ENCODE measurements around the gene ATP4B. TPM values are rescaled to one million over a fixed set of nuclear protein-coding genes. Genes with fewer than 3 reads are reported as not detected.

Gene ATP4B
- total RNA-seq (not detected), polyA plus RNA-seq (under 1 TPM in 1 of 3 donors, not detected in 2; 0.04 TPM)
- long read RNA-seq, donor 1, result 0 reads
- long read RNA-seq, donor 2, result 0 reads

- peaks cover 7% of the 10 kb centered on the region for H3K9me3 ChIP-seq
- TF ChIP-seq CTCF (IDR thresholded peaks at IDR 0.05), result no peak
- intact Hi-C loops (cut with DNase I), result no loop called here
- DNase-seq (peak in 1 of 2 donors; percentile 30), ATAC-seq (peak in 1 of 4 donors; percentile 13)
- no peaks in the 10 kb centered on the region for H3K4me1 ChIP-seq
- H3K27me3 ChIP-seq (ENCODE audit: insufficient read depth in 3 of 3, low read length in 2 of 3), result peaks cover 0 to 2% (median 0%) of the 10 kb centered on the region in 3 donors
- H3K4me3 ChIP-seq, result no peak within 1 kb of the TSS
- 85 to 88% (median 85%) methylated on average over 35 to 47 of the region's 47 CpGs for WGBS, 3 donors
- H3K27ac ChIP-seq, result no peak within 1 kb of the TSS
- H3K36me3 ChIP-seq (ENCODE audit: insufficient read depth in 1 of 2, low read depth in 1 of 2), result no peaks in the 10 kb centered on the region
These were observed at the start of gene ATP4B for GRCh38 chr13:113657851-113658741. Gene ATP4B, minus strand, starts transcription at chr13:113658198. Its CDS starts 54 bp downstream, at chr13:113658144.

- no peaks in the 10 kb centered on the region for H3K27me3 ChIP-seq (ENCODE audit: insufficient read depth in 3 of 3, low read length in 2 of 3)
- H3K27ac ChIP-seq, result no peak overlapping the region
- no peaks in the 10 kb centered on the region for H3K36me3 ChIP-seq (ENCODE audit: insufficient read depth in 1 of 2, low read depth in 1 of 2)
- no peaks in the 10 kb centered on the region for H3K9me3 ChIP-seq
- peak in 1 of 2 donors; percentile 42 for DNase-seq
- TF ChIP-seq CTCF (IDR thresholded peaks at IDR 0.05), result no peak
- 81 to 84% (median 83%) methylated on average over 18 of the region's 18 CpGs for WGBS, 3 donors
- no peak overlapping the region for H3K4me3 ChIP-seq
- ATAC-seq, result no peak
- intact Hi-C loops (cut with DNase I), result no loop called here
- no peaks in the 10 kb centered on the region for H3K4me1 ChIP-seq
These were observed 14.1 kb upstream of the ATP4B start for GRCh38 chr13:113672002-113672651.

GRCh38 chr13:113671066-113672001 is 13.3 kb upstream of the ATP4B start:
- Histone ChIP-seq H3K4me3 (no peak overlapping the region), H3K27ac (no peak overlapping the region), H3K36me3 (ENCODE audit: insufficient read depth in 1 of 2, low read depth in 1 of 2) (no peaks in the 10 kb centered on the region), H3K9me3 (no peaks in the 10 kb centered on the region), H3K4me1 (no peaks in the 10 kb centered on the region), H3K27me3 (ENCODE audit: insufficient read depth in 3 of 3, low read length in 2 of 3) (no peaks in the 10 kb centered on the region)
- WGBS, 3 donors, result 89 to 92% (median 90%) methylated on average over 54 of the region's 54 CpGs
- ATAC-seq, result no peak
- no peak for TF ChIP-seq CTCF (IDR thresholded peaks at IDR 0.05)
- intact Hi-C loops (cut with DNase I), result no loop called here
- peak in 1 of 2 donors; percentile 40 for DNase-seq

- no peak for ATAC-seq
- H3K4me3 ChIP-seq, result no peak overlapping the region
- intact Hi-C loops (cut with DNase I), result no loop called here
- no peaks in the 10 kb centered on the region for H3K9me3 ChIP-seq
- 89 to 94% (median 91%) methylated on average over 12 to 19 of the region's 19 CpGs for WGBS, 3 donors
- H3K36me3 ChIP-seq (ENCODE audit: insufficient read depth in 1 of 2, low read depth in 1 of 2), result no peaks in the 10 kb centered on the region
- peak in 1 of 2 donors; percentile 26 for DNase-seq
- peaks cover 0 to 2% (median 0%) of the 10 kb centered on the region in 3 donors for H3K27me3 ChIP-seq (ENCODE audit: insufficient read depth in 3 of 3, low read length in 2 of 3)
- no peaks in the 10 kb centered on the region for H3K4me1 ChIP-seq
- no peak for TF ChIP-seq CTCF (IDR thresholded peaks at IDR 0.05)
- H3K27ac ChIP-seq, result no peak overlapping the region
These were observed 12.5 kb upstream of the ATP4B start for GRCh38 chr13:113670541-113670940.
